ENCODE measurements around the gene IGF2BP1. TPM values are rescaled to one million over a fixed set of nuclear protein-coding genes. Genes with fewer than 3 reads are reported as not detected.
"Not testable (repeated sequence)": the region's sequence is repeated elsewhere in the genome, so short reads cannot be mapped to it uniquely, and the experiment has no call there.

IGF2BP1 gene
- polyA plus RNA-seq, 4 donors, result 15.1 to 22.2 (median 19.8) TPM

- no peak for DNase-seq (ENCODE audit: low read depth in 4 of 4, low spot score in 3 of 4)
Observed at GRCh38 chr17:49016775-49017463, 19.7 kb downstream of the IGF2BP1 start.

DNA sequence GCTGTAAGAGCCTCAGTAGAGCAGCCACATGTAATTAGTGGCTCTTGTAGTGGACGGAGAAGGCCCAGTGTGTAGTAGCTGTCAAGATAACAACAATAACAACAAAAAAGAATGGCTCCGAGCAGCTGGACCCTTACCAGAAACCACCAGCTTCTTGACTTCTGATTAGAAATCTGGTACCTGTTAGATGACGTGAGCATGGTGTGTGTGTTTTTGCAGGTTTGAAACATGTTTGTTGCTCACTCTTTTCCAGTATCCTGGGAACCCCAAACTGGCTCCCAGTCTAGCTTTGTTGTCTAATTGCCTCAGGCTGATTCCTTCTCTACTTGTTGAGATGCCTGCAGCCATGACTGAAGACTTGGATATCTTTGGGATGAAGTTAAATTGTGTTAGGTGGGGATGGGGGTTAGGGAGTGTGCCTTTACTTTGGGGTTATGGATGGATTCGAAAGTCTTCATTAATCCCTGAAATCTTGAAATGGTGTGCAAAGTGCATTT is 21.0 kb downstream of the IGF2BP1 start:
- no peak for DNase-seq (ENCODE audit: low read depth in 4 of 4, low spot score in 3 of 4)

GRCh38 chr17:49018748-49019147 is 21.6 kb downstream of the IGF2BP1 start:
- DNase-seq (ENCODE audit: low read depth in 4 of 4, low spot score in 3 of 4), result no peak

GRCh38 chr17:49020609-49021008 is 23.4 kb downstream of the IGF2BP1 start:
- DNase-seq (ENCODE audit: low read depth in 4 of 4, low spot score in 3 of 4), result no peak

DNA sequence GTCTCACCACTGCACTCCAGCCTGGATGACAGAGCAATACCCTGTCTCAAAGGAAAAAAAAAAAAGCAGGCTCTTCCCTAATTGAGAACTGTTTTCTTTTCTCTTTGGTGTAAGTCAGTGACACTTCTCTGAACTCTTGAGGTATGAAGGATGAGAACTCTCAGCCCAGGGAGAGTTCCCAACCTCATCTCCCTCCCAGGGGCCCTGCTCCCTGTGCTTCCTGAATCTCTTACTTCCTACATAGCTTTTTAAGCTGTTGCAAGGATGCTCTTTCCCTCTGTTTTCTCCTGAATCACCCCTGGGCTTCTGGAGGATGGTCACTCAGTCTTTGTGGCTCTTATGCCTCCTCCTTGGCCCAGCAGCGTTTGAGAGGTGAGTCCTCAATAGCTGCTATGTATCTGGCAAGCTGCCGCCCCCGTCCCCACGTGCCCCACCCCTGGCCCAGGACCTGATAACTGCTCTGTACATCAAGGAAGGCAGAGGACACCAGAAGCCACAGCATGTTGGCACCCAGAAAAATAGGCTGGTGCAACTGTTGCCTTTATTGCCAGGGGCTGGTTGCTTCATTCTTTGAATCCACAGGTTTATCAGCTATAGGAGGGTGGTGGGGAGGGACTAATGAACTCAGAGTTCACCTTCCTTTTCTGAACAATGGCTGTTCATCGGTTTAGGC is 24.0 kb downstream of the IGF2BP1 start:
- DNase-seq (ENCODE audit: low read depth in 4 of 4, low spot score in 3 of 4), result no peak

DNA sequence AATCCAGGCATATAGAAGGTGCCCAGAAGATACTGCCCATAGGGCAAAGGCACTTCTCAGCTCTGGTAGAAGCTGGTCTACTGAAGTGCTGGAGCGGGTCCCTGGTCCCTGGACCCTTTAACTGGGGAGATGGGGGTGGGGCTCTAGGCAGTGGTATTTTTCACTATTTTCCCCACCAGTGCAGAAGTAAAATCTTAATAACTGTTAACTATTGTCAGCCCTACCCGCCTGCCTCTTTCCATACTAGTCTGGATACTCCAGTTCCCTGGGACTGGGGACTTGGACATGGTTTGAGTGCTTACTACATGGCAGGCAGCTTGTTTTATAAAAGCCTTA is 24.6 kb downstream of the IGF2BP1 start:
- DNase-seq (ENCODE audit: low read depth in 4 of 4, low spot score in 3 of 4), result no peak

GRCh38 chr17:49022391-49022941 is 25.3 kb downstream of the IGF2BP1 start:
- no peak for DNase-seq (ENCODE audit: low read depth in 4 of 4, low spot score in 3 of 4)

GRCh38 chr17:49024523-49024922 is 27.3 kb downstream of the IGF2BP1 start:
- no peak for DNase-seq (ENCODE audit: low read depth in 4 of 4, low spot score in 3 of 4)

DNA sequence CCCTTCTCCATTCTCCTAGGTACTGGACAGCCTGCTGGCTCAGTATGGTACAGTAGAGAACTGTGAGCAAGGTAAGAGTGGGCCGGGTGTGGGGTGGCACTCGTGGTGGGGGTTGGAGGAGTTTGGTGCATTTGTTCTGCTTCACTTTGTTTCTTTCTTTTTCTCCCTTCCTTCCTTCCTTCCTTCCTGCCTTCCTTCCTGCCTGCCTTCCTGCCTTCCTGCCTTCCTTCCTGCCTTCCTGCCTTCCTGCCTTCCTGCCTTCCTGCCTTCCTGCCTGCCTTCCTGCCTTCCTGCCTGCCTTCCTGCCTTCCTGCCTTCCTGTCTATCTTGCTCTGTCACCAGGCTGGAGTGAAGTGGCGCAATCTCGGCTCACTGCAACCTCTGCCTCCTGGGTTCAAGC is 29.3 kb downstream of the IGF2BP1 start:
- DNase-seq (ENCODE audit: low read depth in 4 of 4, low spot score in 3 of 4), result not testable (repeated sequence)

DNA sequence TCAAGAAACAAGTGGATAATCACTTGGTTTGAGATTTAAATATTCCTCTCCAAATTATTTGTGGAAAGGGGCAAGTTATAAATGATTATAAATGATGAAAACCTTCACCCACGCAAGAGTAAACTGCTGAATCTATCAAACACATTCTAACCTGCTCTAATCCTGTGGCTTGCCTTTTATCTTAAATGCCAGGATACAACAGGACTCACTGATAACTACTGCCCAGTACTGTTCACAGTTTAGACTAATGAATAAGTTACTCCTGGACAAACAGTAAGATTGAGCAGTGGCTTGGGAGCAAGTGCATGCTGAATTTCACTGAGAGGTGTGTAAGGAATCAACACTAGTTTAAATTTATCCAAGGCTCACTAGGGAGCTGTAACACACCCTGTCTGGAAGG is 31.1 kb downstream of the IGF2BP1 start:
- no peak for DNase-seq (ENCODE audit: low read depth in 4 of 4, low spot score in 3 of 4)

GRCh38 chr17:49029801-49030200 is 32.6 kb downstream of the IGF2BP1 start:
- DNase-seq (ENCODE audit: low read depth in 4 of 4, low spot score in 3 of 4), result no peak

- peak in 1 of 4 donors; percentile 67 for DNase-seq (ENCODE audit: low read depth in 4 of 4, low spot score in 3 of 4)
Observed at GRCh38 chr17:49031965-49032928, 35.1 kb downstream of the IGF2BP1 start.

- no peak for DNase-seq (ENCODE audit: low read depth in 4 of 4, low spot score in 3 of 4)
Observed at GRCh38 chr17:49035470-49036269, 38.5 kb downstream of the IGF2BP1 start.

GRCh38 chr17:49036270-49036626 is 39.1 kb downstream of the IGF2BP1 start:
- no peak for DNase-seq (ENCODE audit: low read depth in 4 of 4, low spot score in 3 of 4)

- no peak for DNase-seq (ENCODE audit: low read depth in 4 of 4, low spot score in 3 of 4)
Observed at GRCh38 chr17:49038138-49038537, 41.0 kb downstream of the IGF2BP1 start.

GRCh38 chr17:49038544-49038943 is 41.4 kb downstream of the IGF2BP1 start:
- no peak for DNase-seq (ENCODE audit: low read depth in 4 of 4, low spot score in 3 of 4)

DNA sequence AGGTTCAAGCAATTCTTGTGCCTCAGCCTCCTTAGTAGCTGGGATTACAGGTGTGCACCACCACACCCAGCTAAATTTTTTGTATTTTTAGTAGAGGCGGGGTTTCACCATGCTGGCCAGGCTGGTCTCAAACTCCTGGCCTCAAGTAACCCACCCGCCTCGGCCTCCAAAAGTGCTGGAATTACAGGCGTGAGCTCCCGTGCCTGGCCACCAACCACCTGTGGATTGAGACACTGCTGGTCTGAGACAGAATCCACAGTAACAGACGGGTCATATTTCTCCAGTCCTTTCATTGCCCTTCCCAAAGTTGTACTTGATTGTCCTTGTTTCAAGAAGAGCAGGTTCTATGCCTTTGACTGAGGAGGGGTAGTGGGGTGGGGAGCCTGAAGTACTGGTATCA is 42.3 kb downstream of the IGF2BP1 start:
- DNase-seq (ENCODE audit: low read depth in 4 of 4, low spot score in 3 of 4), result not testable (repeated sequence)

DNA sequence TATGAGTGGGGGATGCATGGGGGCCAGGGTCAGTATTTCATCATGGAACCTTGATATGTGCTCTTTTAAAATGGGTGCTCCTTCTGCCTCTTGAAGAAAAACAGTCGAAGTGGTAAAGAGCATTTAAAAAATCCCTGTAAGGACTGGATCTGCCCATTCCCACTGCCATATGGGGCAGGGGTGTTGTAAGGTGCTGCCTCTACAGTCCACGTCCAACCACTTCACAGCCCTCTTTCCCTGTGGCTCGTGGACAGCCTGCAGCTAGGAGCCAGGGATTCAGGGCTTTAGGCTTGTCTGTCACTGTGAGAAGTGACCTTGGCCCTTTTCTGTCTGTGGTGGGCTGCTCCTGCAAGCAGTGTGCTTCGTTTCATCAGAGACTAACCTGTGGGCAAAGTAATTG is 44.3 kb downstream of the IGF2BP1 start:
- DNase-seq (ENCODE audit: low read depth in 4 of 4, low spot score in 3 of 4), result no peak

DNA sequence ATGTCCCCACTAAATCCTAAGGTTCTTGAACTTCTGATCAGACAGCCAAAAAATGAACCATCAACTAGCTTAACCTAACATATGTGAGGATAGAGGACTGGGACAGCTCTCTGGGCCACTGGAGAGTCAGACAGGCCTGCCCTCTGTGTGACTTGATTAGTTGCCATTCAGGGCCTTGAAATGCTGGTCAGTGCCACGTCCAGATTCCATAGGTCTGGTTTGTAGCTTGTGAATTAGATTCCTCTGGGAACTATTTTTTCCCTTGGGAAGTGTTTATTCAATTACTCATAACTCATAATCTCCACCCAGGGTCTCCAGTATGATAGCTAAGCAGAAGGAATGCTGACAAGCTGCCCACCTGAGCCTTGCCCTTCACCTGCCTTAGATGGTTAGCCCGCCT is 48.2 kb downstream of the IGF2BP1 start:
- no peak for DNase-seq (ENCODE audit: low read depth in 4 of 4, low spot score in 3 of 4)

DNA sequence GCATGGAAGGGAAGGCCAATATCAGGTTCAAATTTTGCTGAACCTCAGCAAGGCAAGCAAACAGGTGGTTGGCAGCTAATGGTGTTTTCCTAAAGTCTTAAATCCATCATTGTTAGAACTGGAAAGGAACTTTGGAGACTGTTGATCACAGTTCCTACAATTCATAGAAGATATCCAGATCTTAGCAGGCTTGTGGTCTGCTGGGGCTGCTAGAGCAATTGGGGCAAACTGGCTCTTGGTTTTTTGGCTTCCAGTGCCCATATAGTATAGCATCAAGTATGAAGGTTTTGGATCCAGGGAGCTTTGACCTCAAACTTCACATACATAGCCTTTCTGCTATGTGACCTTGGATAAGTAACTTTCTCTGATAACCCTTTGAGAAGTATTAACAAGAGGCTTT is 49.7 kb downstream of the IGF2BP1 start:
- no peak for DNase-seq (ENCODE audit: low read depth in 4 of 4, low spot score in 3 of 4)

Measured in right renal pelvis (tissue), 4 donors.